Right kidney (tissue), 1 donor: ENCODE results near the gene PIK3CB.
"Not testable (repeated sequence)": the region's sequence is repeated elsewhere in the genome, so short reads cannot be mapped to it uniquely, and the experiment has no call there.

Experiments
- DNase-seq: peaks from one replicate; pipeline ENCODE4 v3.0.0-alpha.2; 2016

PIK3CB gene

DNA sequence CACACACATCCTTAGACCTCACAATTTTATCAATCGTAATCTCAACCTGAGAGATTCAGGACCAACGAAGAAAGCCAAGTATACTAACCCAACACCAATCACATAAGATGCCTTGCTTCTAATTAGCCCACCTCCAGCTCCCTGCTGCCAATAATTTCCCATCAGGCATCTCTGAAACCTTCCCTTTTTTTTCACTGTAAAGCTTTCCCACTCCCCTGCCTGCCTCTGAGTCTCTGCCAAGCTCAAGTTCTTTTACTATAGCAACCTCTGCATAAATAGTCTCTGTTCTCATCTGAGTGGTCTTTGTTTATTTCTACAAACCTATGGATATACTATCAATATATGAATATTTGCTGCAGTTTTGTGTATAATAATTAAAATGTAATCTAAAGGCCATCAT lies 86.5 kb downstream of the PIK3CB start:
- no peak for DNase-seq

DNA sequence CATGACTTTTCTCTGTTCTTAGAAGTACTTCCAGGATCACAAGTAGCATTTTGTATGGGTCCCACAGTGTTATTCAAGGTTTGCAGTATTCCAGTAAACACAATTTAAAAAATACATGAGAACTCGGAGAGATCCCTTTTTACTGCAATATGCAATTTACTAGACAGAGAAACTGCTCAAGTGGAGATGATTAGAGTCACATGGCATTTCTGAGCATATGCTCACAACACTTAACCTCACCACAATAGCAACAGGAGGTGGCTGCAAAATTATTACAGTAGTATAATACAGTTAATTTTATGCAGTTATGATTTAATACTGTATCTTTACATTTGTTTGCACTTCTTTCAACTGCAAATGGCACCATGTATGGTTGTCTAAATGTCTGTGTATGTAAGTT lies 87.5 kb downstream of the PIK3CB start:
- no peak for DNase-seq

DNA sequence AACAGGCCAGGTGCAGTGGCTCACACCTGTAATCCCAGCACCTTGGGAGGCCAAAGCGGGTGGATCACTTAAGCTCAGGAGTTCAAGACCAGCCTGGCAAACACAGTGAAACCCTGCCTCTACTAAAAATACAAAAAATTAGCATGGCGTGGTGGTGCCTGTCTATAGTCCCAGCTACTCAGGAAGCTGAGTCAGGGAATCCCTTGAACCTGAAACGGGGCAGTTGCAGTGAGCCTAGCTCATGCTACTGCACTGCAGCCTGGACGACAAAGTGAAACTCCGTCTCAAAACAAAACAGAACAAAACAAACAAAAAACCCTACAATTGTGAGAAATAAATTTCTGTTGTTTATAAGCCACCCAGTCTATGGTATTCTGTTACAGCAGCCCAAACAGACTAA lies 94.7 kb downstream of the PIK3CB start:
- no peak for DNase-seq

DNA sequence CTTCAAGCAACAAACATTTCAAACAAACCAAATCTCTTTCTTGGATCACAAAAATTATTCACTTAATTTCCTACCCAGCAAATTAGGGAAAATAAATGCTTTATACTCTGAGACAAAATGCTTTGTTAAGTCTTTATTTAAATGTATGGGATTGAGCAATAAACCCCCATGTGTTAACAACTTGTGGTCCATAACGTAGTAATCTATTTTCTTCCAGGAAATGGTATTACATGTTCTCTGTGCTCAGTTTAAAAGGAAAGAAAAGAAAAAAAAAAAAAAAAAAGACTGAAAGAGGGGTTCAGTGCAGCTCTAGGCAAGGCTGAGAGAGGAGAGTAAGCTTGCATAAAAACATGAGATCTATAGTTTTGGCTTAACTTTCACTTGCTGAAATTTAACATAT lies 102.3 kb downstream of the PIK3CB start:
- DNase-seq: no peak

DNA sequence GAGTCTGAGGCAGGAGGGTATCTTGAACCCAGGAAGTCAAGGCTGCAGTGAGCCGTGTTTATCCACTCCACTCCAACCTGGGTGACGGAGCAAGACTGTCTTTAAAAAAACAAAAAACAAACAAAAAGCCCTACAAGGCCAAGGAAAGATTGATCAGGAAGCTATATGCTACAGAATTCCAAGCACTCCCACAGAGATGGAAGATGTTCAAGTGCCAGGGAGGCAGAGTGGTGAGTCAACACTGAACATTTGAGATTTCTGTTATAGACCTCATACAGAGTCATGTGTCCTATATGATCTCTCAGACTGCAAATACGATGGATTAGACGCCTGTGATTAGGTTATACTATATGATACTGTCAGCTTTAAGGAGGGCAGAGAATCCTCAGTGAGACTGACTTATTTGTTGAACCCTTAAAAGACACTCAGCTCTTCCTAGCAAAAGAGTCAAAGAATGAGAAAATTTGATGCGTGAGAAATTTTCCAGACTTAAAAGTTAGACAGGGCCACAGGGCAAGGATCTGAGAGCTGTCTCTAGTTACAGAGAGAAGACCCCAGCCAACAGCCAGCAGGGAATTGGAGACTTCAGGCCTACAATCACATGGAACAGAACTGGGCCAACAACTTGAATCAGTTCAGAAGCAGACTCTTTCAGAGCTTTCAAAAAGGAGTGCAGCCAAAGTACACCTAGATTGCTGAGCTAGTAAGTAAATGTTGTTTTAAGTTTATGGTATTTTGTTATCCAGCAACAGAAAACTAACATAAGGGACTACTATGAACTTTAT lies 107.6 kb downstream of the PIK3CB start:
- DNase-seq: no peak

- DNase-seq: not testable (repeated sequence)
Measured at GRCh38 chr3:138726042-138726441, 108.7 kb downstream of the PIK3CB start.

- DNase-seq: no peak
Measured at GRCh38 chr3:138725116-138725515, 109.6 kb downstream of the PIK3CB start.

DNA sequence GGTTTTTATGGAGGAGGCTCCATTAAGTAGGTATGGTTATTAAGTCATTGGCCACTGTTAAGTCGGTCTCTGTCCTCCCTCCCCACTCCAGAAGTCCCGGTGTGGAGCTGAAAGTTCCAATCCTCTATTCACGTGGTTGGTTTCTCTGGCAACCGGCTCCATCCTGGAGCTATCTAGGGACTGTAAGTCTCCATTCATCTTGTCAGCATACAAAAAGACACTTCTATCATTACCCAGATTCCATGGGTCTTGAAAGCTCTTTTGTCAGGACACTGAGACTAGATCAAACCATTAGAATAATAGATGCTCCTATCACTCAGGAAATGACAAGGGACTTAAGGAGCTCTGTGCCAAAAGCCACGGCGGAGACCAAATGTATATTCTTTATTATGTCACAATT lies 110.3 kb downstream of the PIK3CB start:
- DNase-seq: no peak

DNA sequence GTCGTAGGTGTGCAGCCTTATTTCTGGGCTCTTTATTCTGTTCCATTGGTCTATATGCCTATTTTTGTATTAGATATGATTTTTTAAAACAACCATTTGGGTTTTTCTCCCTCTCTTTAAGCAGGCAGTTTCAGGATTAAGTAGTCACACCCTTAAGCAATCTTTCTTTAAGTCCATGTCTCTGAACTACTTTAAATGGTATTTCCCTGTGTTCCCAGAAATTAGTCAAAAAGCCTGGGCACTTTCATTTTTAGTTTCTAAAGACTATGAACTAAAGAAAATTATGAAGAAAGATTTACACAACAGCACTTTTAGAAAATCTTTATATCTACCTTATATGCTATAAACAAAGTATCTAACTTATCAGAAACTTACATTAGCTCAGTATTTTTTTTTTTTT lies 115.9 kb downstream of the PIK3CB start:
- no peak for DNase-seq

GRCh38 chr3:138717348-138717747 lies 117.4 kb downstream of the PIK3CB start:
- no peak for DNase-seq

GRCh38 chr3:138712086-138712485 lies 122.6 kb downstream of the PIK3CB start:
- no peak for DNase-seq

GRCh38 chr3:138705675-138706074 lies 129.1 kb downstream of the PIK3CB start:
- no peak for DNase-seq

GRCh38 chr3:138696666-138697370 lies 137.9 kb downstream of the PIK3CB start:
- DNase-seq: no peak

DNA sequence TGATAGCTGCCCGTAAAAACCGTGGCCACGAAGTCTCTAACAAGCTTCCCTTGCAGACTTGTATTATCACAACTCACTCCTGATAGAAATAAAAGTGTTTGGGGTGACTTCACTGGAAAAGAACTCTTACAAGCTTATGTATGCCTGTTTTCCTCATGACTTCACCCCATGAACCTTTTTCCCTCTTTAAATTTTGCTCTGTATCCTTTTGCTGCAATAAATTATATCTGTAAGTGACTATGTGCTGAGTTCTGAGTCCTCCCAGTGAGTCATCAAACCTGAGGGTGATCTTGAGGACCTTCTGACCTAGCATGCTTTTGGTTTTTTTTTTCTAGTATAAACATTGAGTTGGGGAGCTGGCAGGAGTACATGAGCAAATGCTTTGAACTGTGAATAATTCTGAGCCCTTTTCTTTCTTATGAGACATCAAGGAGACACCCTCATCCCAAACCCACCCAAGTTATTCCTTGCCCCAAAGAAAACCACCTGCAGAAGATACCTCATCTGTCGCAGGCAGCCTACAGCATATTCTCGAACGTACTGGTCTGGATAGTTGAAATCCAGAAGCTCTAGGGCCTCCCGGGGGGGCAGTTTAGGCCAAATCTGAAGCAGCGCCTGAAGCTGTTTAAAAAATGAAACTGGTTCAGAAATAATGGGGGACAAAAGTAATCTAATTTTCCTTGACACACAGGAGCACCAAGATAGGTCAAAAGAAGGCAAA lies 140.3 kb downstream of the PIK3CB start:
- no peak for DNase-seq

GRCh38 chr3:138692152-138692551 lies 142.6 kb downstream of the PIK3CB start:
- no peak for DNase-seq

DNA sequence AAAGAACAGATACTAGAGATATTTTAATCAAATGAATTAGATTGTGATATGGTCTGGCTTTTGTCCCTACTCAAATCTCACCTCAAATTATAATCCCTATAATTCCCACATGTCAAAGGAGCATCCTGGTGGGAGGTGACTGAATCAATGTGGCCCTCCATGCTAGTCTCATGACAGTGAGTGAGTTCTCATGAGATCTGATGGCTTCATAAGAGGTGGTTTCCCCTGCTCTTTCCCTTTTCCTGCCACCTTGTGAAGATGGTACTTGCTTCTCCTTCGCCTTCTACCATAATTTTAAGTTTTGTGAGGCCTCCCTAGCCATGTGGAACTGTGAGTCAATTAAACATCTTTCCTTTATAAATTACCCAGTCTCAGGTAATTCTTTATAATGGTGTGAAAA lies 143.4 kb downstream of the PIK3CB start:
- no peak for DNase-seq

DNA sequence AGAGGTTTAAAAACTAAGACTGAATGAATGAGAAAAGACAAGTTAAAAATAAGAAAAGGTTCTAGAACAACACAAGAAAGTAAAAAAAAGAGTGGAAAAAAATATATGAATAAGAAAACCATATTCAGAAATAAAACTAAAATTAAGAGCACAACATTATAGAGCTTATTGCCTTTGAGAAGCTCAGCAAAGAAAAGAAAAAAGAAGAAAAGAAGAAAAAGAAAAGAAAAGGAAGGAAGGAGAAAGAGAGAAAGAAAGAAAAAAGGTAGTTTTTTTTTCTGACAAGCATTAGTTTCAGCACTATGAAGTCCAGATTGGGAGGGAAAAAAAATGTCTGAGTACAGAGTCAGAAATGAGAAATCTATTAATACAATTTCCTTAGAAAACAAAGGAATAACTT lies 144.7 kb downstream of the PIK3CB start:
- no peak for DNase-seq

DNA sequence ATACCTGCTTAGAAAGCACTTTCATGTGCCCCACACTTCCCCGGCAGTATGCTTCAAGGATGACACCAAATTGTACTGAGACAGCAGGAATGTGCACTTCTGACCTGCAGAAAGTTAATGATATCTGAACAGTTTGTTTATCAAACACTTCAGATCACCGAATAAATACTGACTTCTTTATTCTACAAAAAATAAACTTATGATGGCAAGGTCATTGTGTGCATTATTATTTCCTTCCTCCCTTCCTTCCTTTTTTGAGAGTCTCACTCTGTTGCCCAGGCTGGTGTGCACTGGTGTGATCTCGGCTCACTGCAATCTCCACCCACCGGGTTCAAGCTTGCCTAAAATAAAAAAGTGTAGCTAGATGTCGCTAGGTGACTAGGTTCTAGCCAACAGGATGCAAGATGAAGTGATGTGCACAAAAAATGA lies 145.8 kb downstream of the PIK3CB start:
- DNase-seq: no peak

DNA sequence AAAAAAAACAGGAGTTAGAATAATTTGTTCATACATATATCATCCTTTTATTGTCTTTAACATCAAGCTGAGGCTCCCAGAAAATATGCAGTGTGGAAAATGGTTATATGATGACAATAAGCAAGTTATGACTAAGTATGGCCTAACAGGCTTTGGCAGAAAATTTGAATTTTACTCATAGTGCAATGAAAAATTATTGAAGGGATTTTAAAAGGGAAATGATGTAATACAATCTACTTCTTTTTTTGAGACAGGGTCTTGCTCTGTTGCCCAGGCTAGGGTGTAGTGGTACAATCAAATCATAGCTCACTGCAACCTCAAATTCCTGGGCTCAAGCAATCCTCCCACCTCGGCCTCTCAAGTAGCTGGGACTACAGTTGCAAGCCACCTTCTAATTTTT lies 147.5 kb downstream of the PIK3CB start:
- no peak for DNase-seq

DNA sequence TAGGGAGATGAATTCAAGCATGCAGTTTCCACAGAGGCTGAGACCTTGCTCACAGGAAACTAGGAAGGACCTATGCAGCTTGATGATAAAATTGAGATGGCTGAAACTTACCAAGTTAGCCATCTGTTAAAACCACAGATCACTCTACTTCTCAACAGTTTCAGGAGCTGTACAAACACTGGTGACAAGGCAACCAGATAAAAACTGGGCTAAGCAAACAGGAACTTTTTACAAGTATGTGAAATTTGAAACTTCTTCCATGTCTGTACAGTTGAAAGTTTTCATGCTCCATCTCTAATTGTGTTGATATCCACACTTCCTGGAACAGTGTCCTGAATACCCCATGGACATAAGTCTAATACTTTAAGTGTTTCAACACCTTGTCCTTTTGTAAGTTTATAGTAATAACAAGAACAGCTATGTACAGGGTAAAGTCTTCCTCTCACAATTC lies 147.9 kb downstream of the PIK3CB start:
- no peak for DNase-seq

DNA sequence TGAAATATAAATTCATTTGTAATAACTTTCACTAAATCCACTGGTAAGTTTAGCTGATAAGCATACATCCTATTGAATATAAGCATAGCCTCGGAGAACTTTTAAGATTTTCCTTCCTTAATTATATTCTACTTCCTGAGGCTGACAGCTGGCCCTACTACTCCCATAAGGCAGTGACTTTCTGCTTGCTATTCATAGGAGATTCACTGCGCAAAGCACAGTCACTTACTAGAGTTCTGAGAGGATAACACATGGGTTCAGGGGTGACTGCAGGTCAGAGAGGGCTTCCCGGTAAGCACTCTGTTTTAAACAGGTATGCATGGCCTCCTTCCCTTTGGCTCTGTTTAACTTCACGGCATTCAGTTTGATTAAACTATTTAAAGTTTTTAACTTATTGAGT lies 150.3 kb downstream of the PIK3CB start:
- DNase-seq: no peak

DNA sequence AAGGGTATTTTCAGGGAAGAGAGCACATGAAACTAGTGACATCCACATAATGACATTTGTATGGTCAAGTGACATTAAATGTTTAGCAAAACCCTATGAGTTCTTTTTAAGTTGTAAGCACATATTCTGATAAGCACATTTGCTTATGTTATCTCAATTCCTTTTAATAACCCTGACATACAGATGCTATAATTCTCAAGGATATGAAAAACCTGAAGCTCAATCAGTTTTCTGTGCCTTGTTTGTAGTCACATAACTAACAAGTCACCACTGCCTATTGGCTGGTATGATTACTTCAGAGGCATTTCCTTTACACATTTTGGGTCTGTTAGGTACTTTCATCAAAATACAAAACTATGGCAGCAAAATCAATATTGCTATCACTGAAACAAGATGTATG lies 152.1 kb downstream of the PIK3CB start:
- no peak for DNase-seq

- no peak for DNase-seq
Measured at GRCh38 chr3:138681463-138682220, 153.1 kb downstream of the PIK3CB start.
